HG03520 (cell line): ENCODE measurements around the gene TBC1D1.
"Not testable (repeated sequence)": the region's sequence is repeated elsewhere in the genome, so short reads cannot be mapped to it uniquely, and the experiment has no call there.

ENCODE experiments used
- ATAC-seq: cut with Tn5 transposase; IDR thresholded peaks from one replicate; pipeline ENCODE4 v1.9.1; 2021; ENCODE audit warnings: mild to moderate bottlenecking, moderate library complexity; ENCODE audit not compliant: unreplicated experiment

TBC1D1 gene

GRCh38 chr4:38009949-38010348, 119.1 kb downstream of the TBC1D1 start:
- no peak for ATAC-seq

- no peak for ATAC-seq
These were observed 120.8 kb downstream of the TBC1D1 start for GRCh38 chr4:38011511-38012162.

- no peak for ATAC-seq
These were observed 122.8 kb downstream of the TBC1D1 start for GRCh38 chr4:38013461-38014366.

- ATAC-seq = no peak
These were observed 123.6 kb downstream of the TBC1D1 start for GRCh38 chr4:38014421-38014852.

GRCh38 chr4:38015886-38016515, 125.1 kb downstream of the TBC1D1 start:
- no peak for ATAC-seq

GRCh38 chr4:38016698-38017097, 125.8 kb downstream of the TBC1D1 start:
- no peak for ATAC-seq

GRCh38 chr4:38017609-38018008, 126.7 kb downstream of the TBC1D1 start:
- no peak for ATAC-seq

- ATAC-seq = no peak
These were observed 129.5 kb downstream of the TBC1D1 start for GRCh38 chr4:38020386-38020785.

- not testable (repeated sequence) for ATAC-seq
These were observed 130.1 kb downstream of the TBC1D1 start for GRCh38 chr4:38020961-38021360.

GRCh38 chr4:38021751-38022150, 130.9 kb downstream of the TBC1D1 start:
- ATAC-seq = no peak

- no peak for ATAC-seq
These were observed 132.7 kb downstream of the TBC1D1 start for GRCh38 chr4:38023347-38024205.

GRCh38 chr4:38024206-38024509, 133.3 kb downstream of the TBC1D1 start:
- no peak for ATAC-seq

GRCh38 chr4:38025665-38026064, 134.8 kb downstream of the TBC1D1 start:
- no peak for ATAC-seq

- ATAC-seq = no peak
These were observed 135.4 kb downstream of the TBC1D1 start for GRCh38 chr4:38026158-38026740.

GRCh38 chr4:38030023-38030422, 139.1 kb downstream of the TBC1D1 start:
- no peak for ATAC-seq

- no peak for ATAC-seq
These were observed 144.3 kb downstream of the TBC1D1 start for GRCh38 chr4:38034986-38035882.

- no peak for ATAC-seq
These were observed 145.7 kb downstream of the TBC1D1 start for GRCh38 chr4:38036548-38036947.

GRCh38 chr4:38037612-38038011, 146.7 kb downstream of the TBC1D1 start:
- no peak for ATAC-seq

GRCh38 chr4:38040619-38041018, 149.7 kb downstream of the TBC1D1 start:
- ATAC-seq = no peak

GRCh38 chr4:38044060-38044459, 153.2 kb downstream of the TBC1D1 start:
- ATAC-seq = no peak
